HG03575 (cell line): ENCODE results near the gene S100A2.

Experiments used
- ATAC-seq: cut with Tn5 transposase; IDR thresholded peaks from one replicate; pipeline ENCODE4 v1.9.1; 2021; ENCODE audit not compliant: unreplicated experiment, insufficient number of reproducible peaks, low FRiP score; ENCODE audit errors: extremely low read depth

The S100A2 gene

GRCh38 chr1:153549741-153550397, 15.8 kb downstream of the S100A2 start:
- ATAC-seq: no peak

DNA sequence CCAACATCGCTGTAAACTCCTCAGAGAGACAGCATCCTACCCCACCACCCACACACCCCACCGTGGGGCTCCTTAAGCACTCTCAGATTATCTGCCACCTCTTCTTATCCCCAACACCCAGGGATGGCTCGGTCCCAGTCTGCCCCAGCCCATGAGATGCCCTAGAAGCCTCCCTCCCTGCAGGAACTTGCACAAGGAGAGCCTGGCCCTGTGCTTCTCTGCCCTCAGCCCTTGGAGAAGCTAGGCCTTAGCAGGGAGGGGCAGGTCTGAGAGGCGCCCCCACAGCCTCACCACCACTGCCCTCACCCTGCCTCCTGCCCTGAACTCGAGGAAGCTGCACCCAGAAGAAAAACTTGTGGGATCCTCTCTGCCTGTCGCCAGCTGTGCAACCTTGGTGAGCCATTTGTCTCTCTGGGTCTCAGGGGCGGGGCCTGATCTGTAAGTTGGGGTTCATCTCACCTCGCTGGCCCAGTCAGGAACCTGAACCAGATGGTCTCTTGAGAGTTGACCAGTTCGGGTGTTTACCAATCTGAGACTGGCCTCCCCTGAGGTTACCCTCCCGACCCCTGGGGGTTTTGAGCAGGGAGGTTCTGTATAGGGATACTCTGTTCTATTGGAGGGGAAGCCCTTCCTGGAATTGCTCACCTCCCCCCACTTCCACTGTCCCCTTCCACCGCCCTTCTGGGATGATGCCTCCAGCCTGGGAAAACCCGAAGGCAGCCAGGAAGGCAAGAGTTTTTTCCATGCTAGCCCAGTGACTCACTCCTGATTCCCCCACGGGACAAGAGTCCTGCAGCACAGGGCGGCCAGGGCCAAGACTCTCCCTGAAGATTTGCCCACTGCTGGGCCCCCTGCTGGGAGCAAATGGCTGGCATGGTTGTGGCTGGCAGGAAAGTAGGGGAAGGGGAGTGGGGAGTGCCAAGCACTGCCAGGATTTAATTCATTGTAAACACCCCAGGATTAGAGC, 16.6 kb downstream of the S100A2 start, which contains the start of gene S100A3:
Gene S100A3 (minus strand): TSS at position 537 of the 967 bp plus-strand sequence. CDS start 773 bp downstream, outside the sequence.
- no peak for ATAC-seq

GRCh38 chr1:153547560-153548551, 17.8 kb downstream of the S100A2 start:
- no peak for ATAC-seq

GRCh38 chr1:153546796-153547559, 18.7 kb downstream of the S100A2 start:
- no peak for ATAC-seq

DNA sequence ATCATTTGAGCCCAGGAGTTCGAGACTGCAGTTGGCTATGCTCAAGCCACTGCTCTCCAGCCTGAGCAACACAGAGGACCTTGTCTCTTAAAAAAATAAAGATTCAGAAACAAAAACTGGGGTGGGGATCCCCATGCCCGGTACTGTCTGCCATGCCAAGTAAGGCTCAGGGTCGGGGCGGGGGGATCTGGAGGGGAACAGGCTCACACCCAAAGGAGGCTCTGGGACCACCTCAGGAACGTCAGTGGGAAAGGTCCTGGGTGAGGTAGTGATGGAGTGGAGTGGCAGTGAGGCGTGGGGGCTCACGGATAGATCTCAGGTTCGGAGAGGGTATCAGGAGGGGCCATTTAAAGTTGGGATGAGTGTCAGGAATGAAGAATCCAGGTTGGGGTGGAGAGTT, 19.3 kb downstream of the S100A2 start:
- ATAC-seq: no peak

- ATAC-seq: no peak
Observed at GRCh38 chr1:153545067-153546055, 20.3 kb downstream of the S100A2 start, which contains the start of gene S100A4. TSS of gene S100A4 (minus strand) at chr1:153545806. CDS start at chr1:153544794, 1,012 bp downstream.

DNA sequence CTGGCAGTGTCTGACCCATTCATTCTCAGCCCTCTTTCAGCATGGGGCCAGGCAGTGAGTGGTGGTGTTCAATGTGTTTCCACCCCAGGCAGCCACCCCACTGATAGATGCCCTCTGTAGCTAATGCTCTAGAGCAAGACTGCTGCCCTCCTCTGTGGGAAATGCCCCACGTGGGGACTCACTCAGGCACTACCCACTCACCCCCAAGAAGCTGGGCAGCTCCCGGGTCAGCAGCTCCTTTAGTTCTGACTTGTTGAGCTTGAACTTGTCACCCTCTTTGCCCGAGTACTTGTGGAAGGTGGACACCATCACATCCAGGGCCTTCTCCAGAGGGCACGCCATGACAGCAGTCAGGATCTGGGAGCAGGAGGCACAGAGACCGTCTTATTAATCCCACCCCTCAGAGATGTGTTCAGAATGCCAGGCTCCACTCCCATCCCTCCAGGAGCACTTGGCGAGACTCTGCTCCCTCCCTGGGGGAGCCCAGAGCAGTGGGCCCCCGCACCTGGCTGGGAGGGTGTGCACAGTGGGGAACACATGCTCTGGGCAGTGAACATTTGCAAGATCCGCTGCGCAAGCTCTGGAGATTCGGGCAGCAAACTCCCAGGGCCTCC, 21.1 kb downstream of the S100A2 start:
- ATAC-seq: no peak

- no peak for ATAC-seq
Observed at GRCh38 chr1:153543736-153544135, 21.9 kb downstream of the S100A2 start.

DNA sequence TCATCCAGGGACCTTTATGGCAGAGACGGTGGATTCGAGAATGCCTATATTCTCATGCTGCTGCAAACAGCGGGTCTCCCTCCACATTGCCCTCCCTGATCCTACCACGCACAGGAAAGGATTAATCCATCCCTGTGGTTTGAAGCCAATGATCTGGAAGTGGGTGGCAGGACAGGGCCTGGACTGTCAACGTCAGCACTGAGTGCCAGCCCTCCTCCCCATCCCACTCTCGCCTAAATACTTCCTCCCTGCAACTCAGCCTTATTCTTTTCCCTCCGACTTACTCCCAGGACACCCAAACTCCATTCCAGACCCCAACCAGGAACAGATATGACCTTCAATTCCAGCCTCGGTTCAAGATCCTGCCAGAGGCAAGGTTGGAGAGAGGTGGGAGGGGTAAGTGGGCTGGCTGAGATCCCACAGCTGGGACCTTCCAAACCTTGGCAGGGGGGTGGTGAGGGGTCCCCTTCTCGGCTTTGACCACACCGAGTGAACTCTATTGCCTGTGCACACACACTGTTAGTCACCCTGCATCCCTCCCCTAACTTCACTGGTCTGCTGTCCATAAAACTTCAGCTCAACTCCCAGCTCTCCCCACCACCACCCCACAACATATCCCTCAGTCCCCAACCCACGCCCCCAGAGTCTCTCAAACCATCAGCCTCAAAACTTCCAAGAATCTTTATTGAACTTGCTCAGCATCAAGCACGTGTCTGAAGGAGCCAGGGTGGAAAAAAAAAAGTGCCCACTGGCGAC, 22.5 kb downstream of the S100A2 start:
- no peak for ATAC-seq

DNA sequence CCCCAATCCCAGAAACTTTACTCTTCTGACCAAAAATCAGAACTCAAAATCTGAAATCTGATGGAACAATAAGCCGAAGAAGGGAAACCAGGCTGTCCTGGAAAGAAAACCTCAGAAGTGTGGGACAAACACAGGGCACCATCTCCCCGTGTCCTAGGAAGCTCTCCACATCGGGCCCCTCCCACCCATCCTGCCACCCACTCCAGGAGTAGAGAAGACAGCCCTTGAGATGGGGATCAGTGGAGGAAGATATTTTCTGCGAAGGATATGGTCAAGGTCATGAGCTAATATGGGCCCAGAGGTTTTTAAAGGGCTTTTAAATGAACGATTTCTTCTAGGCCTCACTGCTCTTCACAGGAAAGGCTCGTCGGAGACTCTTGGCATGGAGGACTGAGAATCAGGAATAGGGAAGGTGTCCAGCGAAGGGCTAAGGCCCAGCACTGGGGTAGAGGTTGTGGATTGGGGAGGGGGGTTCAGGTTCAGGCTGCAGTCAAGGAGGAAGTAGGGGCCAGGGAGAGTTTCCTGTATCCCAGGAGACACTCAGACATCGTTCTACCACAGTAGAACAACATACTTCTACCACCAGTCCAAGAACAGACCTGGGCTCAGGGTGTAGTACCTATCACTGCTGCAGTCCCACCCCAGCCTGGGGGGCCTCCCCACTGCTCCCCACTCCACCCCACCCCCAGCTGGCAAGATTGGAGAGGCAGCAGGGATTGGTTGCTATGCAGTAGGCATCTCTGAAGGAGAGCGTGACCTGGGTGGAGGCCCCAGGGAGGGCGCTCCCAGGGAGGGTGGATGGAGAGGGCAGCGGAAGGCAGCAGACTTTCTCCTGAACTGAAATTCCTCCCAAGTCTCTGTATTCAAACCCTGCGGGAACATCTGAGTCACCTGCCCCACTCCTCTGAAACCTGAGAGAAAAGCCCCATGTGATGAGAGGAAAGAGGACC, 23.7 kb downstream of the S100A2 start:
- no peak for ATAC-seq

DNA sequence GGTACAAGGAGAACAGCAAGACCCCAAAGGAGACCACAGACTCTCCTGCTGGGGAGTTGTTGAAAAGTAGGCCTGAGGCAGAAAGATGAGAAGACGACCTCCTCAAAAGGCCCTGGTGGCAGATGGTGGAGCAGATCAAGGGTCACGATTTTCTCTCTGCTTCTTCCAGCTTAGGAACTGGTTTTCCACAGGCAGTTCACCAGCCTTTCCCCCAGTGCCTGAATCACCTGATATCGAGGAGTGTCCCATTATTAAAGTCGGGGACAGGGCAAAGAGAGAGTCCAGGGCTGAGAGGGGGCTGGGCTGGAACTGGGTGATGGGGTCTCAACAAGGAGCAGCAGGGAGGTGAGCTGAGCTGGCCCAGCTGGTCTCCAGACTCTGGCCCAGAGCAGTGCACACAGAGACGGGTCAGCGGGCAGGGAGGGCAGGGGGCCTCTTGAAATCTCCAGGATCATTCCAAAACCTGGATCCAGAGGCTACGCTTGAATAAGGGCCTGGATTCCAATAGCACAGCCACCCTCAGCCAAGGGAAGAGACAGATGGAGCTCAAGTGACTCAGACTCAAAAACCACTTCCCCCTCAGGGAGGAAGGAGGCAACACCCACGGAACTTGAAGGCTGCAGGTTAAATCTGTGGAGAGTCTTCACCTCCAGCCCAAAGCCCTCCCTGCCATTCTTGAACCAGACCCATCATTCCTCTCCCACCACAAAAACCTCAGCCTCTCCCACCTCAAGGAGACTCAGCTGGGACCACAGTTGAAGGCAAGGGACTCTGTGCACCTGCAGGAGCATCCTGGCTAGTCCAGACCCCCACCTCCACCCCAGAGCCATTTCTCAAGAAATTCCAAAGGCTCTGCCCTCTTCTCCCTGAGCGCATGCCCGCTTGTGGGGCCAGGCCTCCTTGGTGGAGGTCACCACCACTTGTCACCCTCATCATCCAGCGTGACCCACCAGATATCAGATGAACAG, 25.0 kb downstream of the S100A2 start, which contains the start of gene S100A5:
Gene S100A5 (minus strand): TSS at position 541 of the 968 bp plus-strand sequence. CDS start 743 bp downstream, outside the sequence.
- no peak for ATAC-seq

DNA sequence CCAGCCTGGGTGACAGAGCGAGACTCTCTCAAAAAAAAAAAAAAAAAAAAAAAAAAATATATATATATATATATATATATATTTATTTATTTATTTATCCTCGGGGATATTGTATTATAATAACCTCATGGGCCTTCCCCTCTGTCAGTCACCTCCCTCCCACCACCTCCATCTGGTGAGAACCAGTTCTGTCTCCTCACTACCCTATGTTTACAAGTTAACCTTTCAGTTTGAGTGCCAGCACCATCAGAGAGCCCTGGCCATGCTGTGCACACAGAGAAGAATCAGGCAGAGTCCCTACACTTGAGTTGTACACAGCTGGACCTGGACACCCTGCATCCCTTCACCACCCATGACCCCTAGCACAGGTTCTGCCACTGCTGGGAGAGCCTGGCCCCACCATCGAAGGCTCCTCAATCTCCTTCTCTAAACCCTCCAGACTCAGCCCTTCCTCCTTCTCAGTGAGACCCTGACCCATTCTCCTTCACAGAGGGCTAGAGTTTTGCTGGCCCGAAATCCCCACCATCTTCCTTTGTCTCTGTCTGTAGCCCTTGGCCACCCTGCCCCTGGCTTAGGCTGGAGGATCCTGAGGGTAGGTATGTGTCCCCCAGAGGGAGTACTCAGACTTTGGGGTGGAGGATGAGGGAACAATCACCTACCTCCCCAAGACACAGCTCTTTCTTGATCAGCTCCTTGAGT, 26.1 kb downstream of the S100A2 start:
- no peak for ATAC-seq

DNA sequence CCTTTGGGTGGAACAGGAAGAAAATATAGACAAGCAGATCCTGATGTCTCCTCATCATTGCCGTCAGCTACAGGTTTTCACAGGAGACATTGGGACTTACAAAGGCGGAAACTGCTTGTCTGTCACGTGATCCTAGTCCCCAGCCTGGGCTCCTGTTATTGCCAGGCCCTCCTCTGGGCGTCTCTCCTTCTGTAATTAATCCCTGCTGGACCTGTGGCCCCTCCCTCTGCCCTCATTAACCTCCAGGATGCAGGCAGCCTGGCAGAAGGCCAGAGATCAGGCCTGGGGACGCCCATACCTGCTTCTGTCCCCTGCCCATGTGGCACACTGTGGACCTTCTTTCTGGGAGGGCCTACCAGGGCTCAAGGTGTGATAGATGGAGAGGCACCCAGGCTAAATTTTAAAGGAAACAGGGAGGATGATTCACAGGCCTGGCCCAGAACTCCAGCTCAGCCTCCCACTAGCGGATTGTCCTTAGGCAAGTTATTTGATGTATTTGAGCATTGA, 27.3 kb downstream of the S100A2 start:
- no peak for ATAC-seq
